A673 (cell line): ENCODE measurements around the gene MDP1. TPM values are rescaled to one million over a fixed set of nuclear protein-coding genes. Genes with fewer than 3 reads are reported as not detected.

Source experiments
- BruUV-seq: library from RNA; stranded (reverse); fragments of 400-500 nt; replicated peaks from 2 replicates; lab custom pipeline; 2021; lab: Mats Ljungman, UMichigan
- CTCF ChIA-PET: fragments of 300-600 bp; sonication (Branson Sonifier 250); formaldehyde crosslinking; loops from one replicate; lab custom pipeline; 2022; ENCODE audit warnings: antibody characterized with exemption; lab: Charles Lee
- POLR2A ChIA-PET: fragments of 300-600 bp; sonication (Branson Sonifier 250); formaldehyde crosslinking; loops from one replicate; lab custom pipeline; 2022; ENCODE audit warnings: antibody characterized with exemption; ENCODE audit not compliant: low non-redundant PET; lab: Charles Lee
- DNase-seq: peaks from one replicate; pipeline ENCODE4 v3.0.0-alpha.2; 2015; ENCODE audit warnings: low spot score
- H3K27ac ChIP-seq: fragments of 200-600 bp; sonication (generic); 2 replicates; pipeline ENCODE4 v1.5.1; 2016; ENCODE audit warnings: mixed run types, low read depth, mild to moderate bottlenecking, mixed read lengths, antibody characterized with exemption, low read length; ENCODE audit not compliant: poor library complexity, severe bottlenecking
- H3K27me3 ChIP-seq: fragments of 200-600 bp; sonication (generic); replicated peaks from 2 replicates; pipeline ENCODE4 v1.6.1; 2017; ENCODE audit warnings: mixed run types, low read depth, mild to moderate bottlenecking, mixed read lengths, antibody characterized with exemption, low read length; ENCODE audit not compliant: insufficient read depth, poor library complexity
- H3K36me3 ChIP-seq: fragments of 200-600 bp; sonication (generic); 2 replicates; pipeline ENCODE4 v1.6.1; 2016; ENCODE audit warnings: mixed run types, mild to moderate bottlenecking, mixed read lengths, antibody characterized with exemption, low read length; ENCODE audit not compliant: insufficient read depth, poor library complexity, severe bottlenecking
- H3K4me1 ChIP-seq: fragments of 200-600 bp; sonication (generic); 2 replicates; pipeline ENCODE4 v1.6.1; 2017; ENCODE audit warnings: mixed run types, mild to moderate bottlenecking, mixed read lengths, antibody characterized with exemption, low read length; ENCODE audit not compliant: insufficient read depth, poor library complexity, severe bottlenecking
- H3K4me3 ChIP-seq: fragments of 200-600 bp; sonication (generic); 2 replicates; pipeline ENCODE4 v1.5.1; 2016; ENCODE audit warnings: low read depth, mixed run types, mild to moderate bottlenecking, mixed read lengths, low read length; ENCODE audit not compliant: poor library complexity, severe bottlenecking
- H3K9me3 ChIP-seq: fragments of 200-600 bp; sonication (generic); 2 replicates; pipeline ENCODE4 v1.6.1; 2016; ENCODE audit warnings: mixed run types, low read depth, mild to moderate bottlenecking, mixed read lengths, antibody characterized with exemption, low read length; ENCODE audit not compliant: poor library complexity, severe bottlenecking
- EZH2 ChIP-seq: fragments of 200-600 bp; sonication (generic); IDR thresholded peaks from 2 replicates; pipeline ENCODE4 v1.6.1; 2017; ENCODE audit warnings: borderline replicate concordance, low read depth, mild to moderate bottlenecking, mixed read lengths, antibody characterized with exemption, low read length; ENCODE audit not compliant: poor library complexity, severe bottlenecking
- intact Hi-C: fragments of 100-400 bp; cut with micrococcal nuclease; formaldehyde crosslinking; loops from one replicate; pipeline ENCODE4 v1.10.0; 2022; ENCODE audit not compliant: unreplicated experiment
- total RNA-seq: library from RNA; stranded (reverse); gene quantifications from 2 replicates; pipeline ENCODE4 v1.2.3, GENCODE V29; 2021
- TF ChIP-seq, protein P1 (sequence below): fragments of 300-800, 200-600 bp; sonication (generic); conservative IDR thresholded peaks from 2 replicates; pipeline ENCODE4 v1.5.1; 2017; ENCODE audit warnings: low read depth, mild to moderate bottlenecking, antibody characterized with exemption, low read length, moderate library complexity, mixed read lengths

Gene MDP1
- total RNA-seq, 1 experiment from 2014 or later: 21.3 TPM

DNA sequence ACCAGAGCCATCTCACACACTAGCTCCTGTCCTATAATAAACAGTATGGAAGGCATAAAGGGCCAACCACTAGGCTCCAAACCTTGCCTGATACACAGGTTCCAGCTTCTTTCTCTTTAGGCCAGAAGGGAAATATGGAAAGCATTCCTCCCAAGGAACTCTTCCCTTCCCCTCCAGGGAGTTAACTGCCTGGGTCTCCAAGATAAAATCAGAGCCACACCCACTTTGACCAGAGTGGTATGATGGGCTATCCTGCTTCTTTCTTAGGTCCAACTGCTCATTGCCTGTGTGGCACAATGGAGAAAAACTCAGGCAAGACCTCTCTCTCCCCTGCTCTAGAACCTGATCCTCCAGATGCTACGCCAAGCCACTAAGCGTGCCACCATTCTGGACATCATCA lies 8.2 kb downstream of the MDP1 start:
- ChIA-PET POLR2A (no interaction called here), CTCF (no interaction called here)
- DNase-seq: no peak
- BruUV-seq: no TSS peak
- no peaks in the 10 kb centered on the region for H3K4me1 ChIP-seq
- no peak overlapping the region for H3K4me3 ChIP-seq
- H3K36me3 ChIP-seq: peaks cover 30% of the 10 kb centered on the region
- no peak for TF ChIP-seq EZH2
- TF ChIP-seq, protein P1, sequence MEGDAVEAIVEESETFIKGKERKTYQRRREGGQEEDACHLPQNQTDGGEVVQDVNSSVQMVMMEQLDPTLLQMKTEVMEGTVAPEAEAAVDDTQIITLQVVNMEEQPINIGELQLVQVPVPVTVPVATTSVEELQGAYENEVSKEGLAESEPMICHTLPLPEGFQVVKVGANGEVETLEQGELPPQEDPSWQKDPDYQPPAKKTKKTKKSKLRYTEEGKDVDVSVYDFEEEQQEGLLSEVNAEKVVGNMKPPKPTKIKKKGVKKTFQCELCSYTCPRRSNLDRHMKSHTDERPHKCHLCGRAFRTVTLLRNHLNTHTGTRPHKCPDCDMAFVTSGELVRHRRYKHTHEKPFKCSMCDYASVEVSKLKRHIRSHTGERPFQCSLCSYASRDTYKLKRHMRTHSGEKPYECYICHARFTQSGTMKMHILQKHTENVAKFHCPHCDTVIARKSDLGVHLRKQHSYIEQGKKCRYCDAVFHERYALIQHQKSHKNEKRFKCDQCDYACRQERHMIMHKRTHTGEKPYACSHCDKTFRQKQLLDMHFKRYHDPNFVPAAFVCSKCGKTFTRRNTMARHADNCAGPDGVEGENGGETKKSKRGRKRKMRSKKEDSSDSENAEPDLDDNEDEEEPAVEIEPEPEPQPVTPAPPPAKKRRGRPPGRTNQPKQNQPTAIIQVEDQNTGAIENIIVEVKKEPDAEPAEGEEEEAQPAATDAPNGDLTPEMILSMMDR: no peak
- H3K9me3 ChIP-seq: no peaks in the 10 kb centered on the region
- intact Hi-C loops: no loop called here
- H3K27me3 ChIP-seq: no peaks in the 10 kb centered on the region
- H3K27ac ChIP-seq: no peak overlapping the region

DNA sequence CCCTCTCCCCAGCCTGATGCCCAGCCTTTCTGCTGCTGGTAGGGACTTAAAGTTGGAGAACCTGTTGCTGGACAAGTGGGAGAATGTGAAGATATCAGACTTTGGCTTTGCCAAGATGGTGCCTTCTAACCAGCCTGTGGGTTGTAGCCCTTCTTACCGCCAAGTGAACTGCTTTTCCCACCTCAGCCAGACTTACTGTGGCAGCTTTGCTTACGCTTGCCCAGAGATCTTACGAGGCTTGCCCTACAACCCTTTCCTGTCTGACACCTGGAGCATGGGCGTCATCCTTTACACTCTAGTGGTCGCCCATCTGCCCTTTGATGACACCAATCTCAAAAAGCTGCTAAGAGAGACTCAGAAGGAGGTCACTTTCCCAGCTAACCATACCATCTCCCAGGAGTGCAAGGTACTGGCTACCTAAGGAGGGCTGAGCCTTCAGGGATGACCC lies 8.7 kb downstream of the MDP1 start:
- TF ChIP-seq, protein P1: no peak
- TF ChIP-seq EZH2: no peak
- H3K4me3 ChIP-seq: no peak overlapping the region

DNA sequence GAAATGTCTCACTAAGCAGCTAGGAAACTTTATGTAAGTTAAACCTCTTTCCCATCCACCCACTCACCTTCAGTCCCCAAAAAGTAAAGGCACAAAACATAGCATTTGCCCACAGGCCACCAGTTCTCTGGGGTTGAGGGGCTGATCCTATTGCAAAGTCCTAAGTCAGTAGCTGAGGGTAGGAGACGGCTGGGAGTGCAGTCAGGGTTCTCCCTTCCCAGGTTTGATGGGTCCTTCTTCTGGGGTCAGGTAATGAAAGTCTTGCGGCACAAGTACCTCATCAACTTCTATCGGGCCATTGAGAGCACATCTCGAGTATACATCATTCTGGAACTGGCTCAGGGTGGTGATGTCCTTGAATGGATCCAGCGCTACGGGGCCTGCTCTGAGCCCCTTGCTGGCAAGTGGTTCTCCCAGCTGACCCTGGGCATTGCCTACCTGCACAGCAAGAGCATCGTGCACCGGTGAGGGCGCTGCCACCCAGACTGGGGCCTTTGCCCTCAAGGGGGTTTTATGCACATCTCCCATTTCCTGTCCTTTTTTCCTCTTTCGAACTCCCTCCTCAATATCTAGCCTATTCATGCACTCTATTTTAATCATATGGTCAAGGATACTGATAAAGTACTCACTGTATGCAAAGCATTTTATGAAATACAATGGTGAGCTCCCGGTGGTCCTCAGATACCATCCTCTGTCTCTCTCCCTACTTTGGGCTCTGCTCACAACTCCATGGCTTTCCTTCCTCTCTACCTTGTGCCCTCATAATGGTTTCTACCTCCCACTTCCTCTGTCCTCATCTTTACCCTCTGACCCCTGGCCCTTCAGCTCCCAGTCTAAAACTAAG lies 9.4 kb downstream of the MDP1 start:
- Histone ChIP-seq H3K27me3 (no peaks in the 10 kb centered on the region), H3K4me3 (no peak overlapping the region), H3K27ac (no peak overlapping the region), H3K36me3 (peaks cover 37% of the 10 kb centered on the region), H3K4me1 (no peaks in the 10 kb centered on the region), H3K9me3 (no peaks in the 10 kb centered on the region)
- ChIA-PET CTCF (no interaction called here), POLR2A (no interaction called here)
- intact Hi-C loops: no loop called here
- TF ChIP-seq, protein P1: no peak
- TF ChIP-seq EZH2: no peak
- no peak for DNase-seq
- no TSS peak for BruUV-seq

More for the DNA sequence above, 8.7 kb downstream of the MDP1 start:
- ChIA-PET CTCF (no interaction called here), POLR2A (no interaction called here)
- Histone ChIP-seq H3K4me1 (no peaks in the 10 kb centered on the region), H3K9me3 (no peaks in the 10 kb centered on the region), H3K27ac (no peak overlapping the region), H3K27me3 (no peaks in the 10 kb centered on the region), H3K36me3 (peaks cover 34% of the 10 kb centered on the region)
- no peak for DNase-seq
- BruUV-seq: no TSS peak
- intact Hi-C loops: no loop called here
